Measurements from ENCODE around the gene DENND11.
"Not testable (repeated sequence)": the region's sequence is repeated elsewhere in the genome, so short reads cannot be mapped to it uniquely, and the experiment has no call there.

Gene DENND11

GRCh38 chr7:141706239-141707064 lies 4.5 kb upstream of the DENND11 start:
- no peak for FAIRE-seq

DNA sequence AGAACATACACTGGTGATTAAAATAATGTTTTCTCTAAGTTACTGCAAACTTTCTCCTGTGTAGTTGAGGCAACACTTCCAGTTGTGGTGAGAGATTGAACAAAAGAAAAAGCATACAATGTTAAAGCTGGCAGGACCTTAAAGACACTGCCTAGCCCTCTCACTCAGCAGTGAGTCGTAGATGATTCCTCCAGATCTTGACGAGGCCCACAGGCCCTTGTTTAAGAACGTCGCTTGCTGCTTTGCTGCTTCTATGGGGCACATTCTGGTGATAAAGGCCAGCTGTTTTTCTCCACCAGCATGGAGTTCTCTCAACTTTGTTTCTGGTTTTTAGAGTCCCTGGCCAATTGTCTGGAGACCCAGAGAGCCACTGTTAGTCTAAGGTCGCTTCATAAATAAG lies 2.8 kb upstream of the DENND11 start:
- no peak for FAIRE-seq

DNA sequence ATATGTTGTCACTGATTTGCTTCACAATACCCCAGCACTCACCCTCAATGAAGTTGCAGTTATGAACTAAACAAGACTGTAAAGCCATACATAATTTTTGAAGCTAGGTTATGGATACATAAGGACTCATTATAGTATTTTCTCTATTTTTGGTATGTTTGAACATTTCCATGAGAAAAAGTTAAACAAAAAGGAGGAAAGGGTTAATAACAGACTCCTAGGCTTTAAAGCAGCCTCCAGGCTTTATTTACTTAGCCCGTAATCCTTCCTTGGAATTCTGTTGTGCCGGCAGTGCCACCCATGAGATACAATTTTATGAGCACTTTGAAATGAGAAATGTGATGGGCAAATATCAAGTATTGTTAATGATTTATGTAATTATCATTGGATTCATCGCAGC lies 2.1 kb upstream of the DENND11 start:
- no peak for FAIRE-seq

DNA sequence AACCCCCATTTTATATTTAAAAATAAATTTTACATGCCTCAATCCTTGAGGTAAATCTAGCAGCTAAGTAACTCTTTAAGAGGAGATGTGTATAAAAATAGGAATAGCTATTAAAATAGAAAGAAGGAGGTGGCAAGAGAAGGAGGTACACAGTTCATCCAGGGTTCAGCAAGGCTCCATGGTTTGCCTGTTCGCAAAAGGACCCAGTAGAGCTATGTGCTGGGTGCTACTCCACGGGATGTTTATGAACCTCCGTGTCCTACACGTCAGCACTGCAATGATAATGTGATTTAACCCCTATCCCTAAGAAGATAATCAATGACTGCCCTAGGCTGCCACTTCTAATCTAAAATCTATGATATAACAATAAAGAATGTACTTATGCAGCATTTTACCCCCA lies 926 bp upstream of the DENND11 start:
- FAIRE-seq = no peak

DNA sequence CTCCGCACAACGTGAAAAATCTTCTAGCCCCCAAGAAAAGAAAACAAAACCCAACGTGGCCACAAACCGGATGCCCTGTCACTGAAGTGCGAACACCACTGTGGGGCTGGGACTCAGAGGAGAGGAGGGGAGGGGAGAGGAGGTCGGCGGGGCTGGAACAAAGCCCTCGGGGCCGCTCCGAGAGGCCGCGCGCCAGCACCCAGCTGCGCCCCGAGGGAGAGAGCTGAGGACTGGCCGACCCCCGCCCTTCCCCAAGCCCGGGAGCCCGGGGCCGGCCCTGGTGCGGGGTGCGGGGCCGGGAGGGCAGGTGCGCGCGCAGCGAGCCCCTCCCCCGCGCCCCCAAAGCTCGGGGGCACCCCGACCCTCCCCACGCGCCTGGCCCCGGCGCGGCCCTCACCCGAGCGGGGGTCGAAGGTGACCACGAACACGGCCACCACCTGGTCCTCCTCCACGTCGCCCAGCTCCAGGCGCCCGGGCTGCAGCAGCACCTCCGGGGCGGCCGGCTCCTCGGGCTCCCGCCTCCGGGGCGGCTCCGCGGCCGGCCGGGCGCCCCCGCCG lies 398 bp downstream of the DENND11 start:
- FAIRE-seq = no peak

GRCh38 chr7:141700848-141701371 lies 1.1 kb downstream of the DENND11 start:
- FAIRE-seq = no peak

DNA sequence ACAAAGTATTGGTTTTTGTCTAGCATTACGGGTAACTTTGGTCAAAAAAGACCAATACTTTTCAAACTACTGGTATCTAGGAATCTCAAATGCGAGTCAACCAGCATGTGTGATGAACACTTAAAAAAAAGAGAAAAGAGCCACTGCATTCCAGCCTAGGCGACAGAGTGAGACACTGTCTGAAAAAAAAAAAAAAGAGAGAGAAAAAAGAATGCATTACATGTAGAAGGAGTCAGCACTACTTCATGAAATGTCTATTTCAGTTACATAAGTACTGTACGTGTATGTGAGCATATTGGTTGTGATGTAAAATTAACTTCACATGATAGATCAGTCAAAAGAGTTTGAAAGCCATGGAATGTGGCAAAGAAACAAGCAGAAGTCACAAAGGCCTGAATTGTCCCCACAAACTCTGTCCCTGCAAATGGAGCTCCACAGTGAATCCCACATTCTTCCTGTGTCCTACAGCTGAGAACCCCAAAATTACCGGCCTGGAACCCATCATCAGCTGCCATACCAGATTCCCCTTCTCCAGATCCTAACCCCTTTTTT lies 1.6 kb downstream of the DENND11 start:
- FAIRE-seq = no peak

DNA sequence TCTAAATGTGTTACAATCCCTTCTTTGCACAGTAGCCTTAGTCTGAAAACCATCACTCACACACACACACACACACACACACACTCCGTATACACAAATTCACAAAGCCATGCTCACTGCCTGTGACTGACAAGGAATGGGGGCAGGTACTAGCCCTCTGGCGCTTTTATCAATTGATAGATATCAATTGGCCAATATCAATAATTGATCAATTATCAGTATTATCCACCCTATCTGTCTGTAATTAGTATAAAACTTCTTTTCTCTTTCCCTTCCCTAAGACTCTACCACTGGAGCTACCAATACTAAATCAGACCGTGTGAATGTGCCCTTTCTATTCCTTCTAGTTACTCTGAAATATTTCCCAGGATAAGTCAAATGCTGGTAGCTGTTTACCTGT lies 2.1 kb downstream of the DENND11 start:
- FAIRE-seq = no peak

DNA sequence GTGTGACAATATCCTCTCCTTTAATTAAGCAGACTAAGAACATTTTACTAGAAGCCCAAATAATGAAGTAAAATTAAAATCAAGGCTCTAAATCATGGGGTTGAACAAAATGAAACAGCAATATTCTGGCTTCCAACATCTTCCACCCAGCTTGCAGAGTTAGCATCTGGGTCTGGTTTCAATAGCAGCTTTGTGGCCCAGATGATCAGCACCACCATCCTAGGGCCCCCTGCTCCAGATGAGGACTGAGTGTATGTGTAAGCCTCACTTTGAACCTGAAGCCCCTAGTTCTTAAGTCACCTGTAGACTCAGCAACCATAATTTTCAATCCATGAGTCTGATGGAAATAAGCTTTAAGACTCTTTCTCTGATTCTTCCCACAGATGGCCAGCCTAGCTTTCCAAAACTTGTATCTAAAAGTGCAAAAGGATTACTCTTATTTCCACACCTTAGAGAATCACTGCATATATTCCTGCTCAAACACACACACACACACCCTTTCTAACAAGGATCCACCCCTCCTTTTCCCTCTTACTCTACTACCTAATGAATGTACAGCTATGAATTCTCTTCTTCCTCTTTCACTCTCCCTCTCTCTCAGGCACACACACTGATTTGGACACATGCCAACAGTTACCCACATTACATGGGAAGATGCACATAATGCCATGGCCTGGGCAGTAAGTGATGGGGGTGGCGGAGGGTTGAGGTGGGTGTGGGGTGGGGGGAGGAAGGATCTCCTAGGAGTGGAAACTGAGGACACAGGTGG lies 3.5 kb downstream of the DENND11 start:
- FAIRE-seq = no peak

- no peak for FAIRE-seq
Observed at GRCh38 chr7:141697211-141697871, 4.6 kb downstream of the DENND11 start.

- no peak for FAIRE-seq
Observed at GRCh38 chr7:141696348-141696747, 5.6 kb downstream of the DENND11 start.

DNA sequence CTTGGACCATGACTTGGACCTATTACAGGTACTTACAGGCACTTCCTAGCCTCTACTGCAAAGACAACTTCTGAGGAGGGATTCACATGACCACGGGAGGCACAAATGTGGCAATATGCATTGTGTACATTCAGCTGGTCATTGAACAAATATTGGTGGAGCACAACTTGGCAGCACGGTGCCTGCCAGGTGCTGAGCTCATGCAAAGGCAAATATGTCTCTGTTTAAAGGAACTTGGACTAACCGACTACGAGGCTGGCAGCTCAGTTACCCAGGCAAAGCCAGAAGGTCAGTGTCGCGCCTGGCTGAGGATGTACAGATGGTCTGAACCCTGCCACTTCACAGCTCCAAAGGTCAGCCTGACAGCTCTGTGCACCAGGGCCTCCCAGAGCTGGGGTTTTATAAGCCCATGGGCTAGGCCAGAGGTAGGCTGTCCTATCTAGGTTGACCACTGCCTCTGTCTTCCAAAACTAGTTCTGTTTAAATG lies 6.1 kb downstream of the DENND11 start:
- FAIRE-seq = no peak

DNA sequence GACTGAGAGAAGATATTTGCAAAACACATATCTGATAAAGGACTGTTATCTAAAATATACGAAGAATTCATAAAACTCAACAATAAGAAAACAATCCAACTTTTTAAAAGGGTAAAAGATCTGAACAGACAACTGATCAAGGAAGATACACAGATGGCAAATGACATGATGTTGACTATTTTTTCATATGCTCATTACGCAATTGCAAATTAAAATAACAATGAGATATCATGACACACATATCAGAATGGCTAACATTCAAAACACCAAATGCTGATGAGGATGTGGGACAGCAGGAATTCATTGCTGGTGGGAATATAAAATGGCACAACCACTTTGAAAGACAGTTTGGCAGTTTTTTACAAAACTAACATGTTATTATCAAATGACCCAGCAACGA lies 8.9 kb downstream of the DENND11 start:
- FAIRE-seq = no peak

GRCh38 chr7:141691961-141692360 lies 10.0 kb downstream of the DENND11 start:
- FAIRE-seq = no peak

GRCh38 chr7:141691540-141691939 lies 10.4 kb downstream of the DENND11 start:
- FAIRE-seq = no peak

- FAIRE-seq = not testable (repeated sequence)
Observed at GRCh38 chr7:141689072-141689825, 12.7 kb downstream of the DENND11 start.

GRCh38 chr7:141688043-141688442 lies 13.9 kb downstream of the DENND11 start:
- no peak for FAIRE-seq

DNA sequence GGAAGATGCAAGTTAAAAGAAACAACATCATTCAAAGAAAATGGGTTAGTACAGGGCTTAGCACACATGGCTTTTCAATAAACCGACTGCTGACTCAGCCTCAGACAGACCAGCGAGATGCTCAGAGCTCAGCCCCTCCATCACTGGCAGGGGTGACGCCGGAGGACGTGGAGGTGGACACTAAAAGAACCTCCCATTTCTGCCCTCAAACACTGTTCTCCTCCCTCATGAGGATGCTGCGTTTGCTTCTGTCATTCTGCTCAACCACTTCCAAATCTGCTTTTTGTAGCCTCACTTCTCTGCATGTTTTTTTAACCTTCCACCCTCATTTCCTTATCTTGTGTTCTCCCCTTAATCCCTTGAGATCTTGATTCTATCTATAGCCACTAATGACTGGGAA lies 15.3 kb downstream of the DENND11 start:
- FAIRE-seq = no peak

GRCh38 chr7:141686074-141686473 lies 15.9 kb downstream of the DENND11 start:
- no peak for FAIRE-seq

GRCh38 chr7:141685285-141686023 lies 16.5 kb downstream of the DENND11 start:
- no peak for FAIRE-seq

GRCh38 chr7:141679014-141679413 lies 23.0 kb downstream of the DENND11 start:
- no peak for FAIRE-seq

All from G401.6 (cell line).